Sigmoid colon (tissue), 7 donors: ENCODE results near the gene MYO1C. TPM values are rescaled to one million over a fixed set of nuclear protein-coding genes. Genes with fewer than 3 reads are reported as not detected.

Experiments
- DNase-seq: peaks from one replicate; pipeline ENCODE4 v3.0.0-alpha.2; 2019
- H3K27ac ChIP-seq, 4 donors: fragments of 200-600 bp; sonication (generic); one replicate each; pipeline ENCODE4 v1.5.1; 2016 to 2019; ENCODE audit warnings: mild to moderate bottlenecking in 1 of 4
- H3K27me3 ChIP-seq, 3 donors: fragments of 200-600 bp; sonication (generic); one replicate each; pipeline ENCODE4 v1.5.1; 2019; ENCODE audit warnings: mild to moderate bottlenecking in 1 of 3
- H3K36me3 ChIP-seq, 4 donors: fragments of 200-600 bp; sonication (generic); one replicate each; pipeline ENCODE4 v1.5.1; 2016 to 2019
- H3K4me1 ChIP-seq, 4 donors: fragments of 200-600 bp; sonication (generic); one replicate each; pipeline ENCODE4 v1.5.1; 2017 to 2019
- H3K4me3 ChIP-seq, 4 donors: fragments of 200-600 bp; sonication (generic); one replicate each; pipeline ENCODE4 v1.5.1; 2017 to 2019; ENCODE audit warnings: mild to moderate bottlenecking in 2 of 4, moderate library complexity in 1 of 4
- H3K9me3 ChIP-seq, 4 donors: fragments of 200-600 bp in 3 of 4; sonication (generic) in 3 of 4; one replicate each; pipeline versions ENCODE4 v1.5.1 to v1.6.1; 2013 to 2019
- EP300 ChIP-seq, 4 donors: sonication (generic); formaldehyde crosslinking; IDR thresholded peaks; one replicate each; pipeline ENCODE4 v1.6.1; 2017; ENCODE audit warnings: antibody characterized with exemption in 4 of 4
- POLR2A ChIP-seq, 2 donors: fragments of 450-650 bp; IDR thresholded peaks; one replicate each; pipeline ENCODE4 v1.6.1; 2016; ENCODE audit warnings: antibody characterized with exemption in 2 of 2, mild to moderate bottlenecking in 2 of 2, moderate library complexity in 2 of 2
- POLR2AphosphoS5 ChIP-seq, 4 donors: sonication (generic); formaldehyde crosslinking; IDR thresholded peaks; one replicate each; pipeline ENCODE4 v1.6.1; 2017; ENCODE audit warnings: antibody characterized with exemption in 4 of 4
- WGBS, 2 donors: extraction: QIAGEN DNeasy Blood & Tissue Kit; methylation state at CpG; one replicate each; pipeline ENCODE4 v1.1.7; 2013; 5-methylcytosine and 5-hydroxymethylcytosine counted together
- intact Hi-C: fragments of 100-400 bp; cut with DNase I; formaldehyde crosslinking; loops from one replicate; pipeline ENCODE4 v1.15.1; 2023
- polyA plus RNA-seq, 3 donors: library from polyadenylated mRNA; stranded (reverse); fragments of 200-250 nt; gene quantifications; one replicate each; pipeline ENCODE4 v1.2.3, GENCODE V29; 2013
- total RNA-seq, 4 donors: library from RNA; depleted of rRNA; stranded (reverse); fragments of >200 nt; gene quantifications; one replicate each; pipeline ENCODE4 v1.1.0, GENCODE V29; 2016
- TF ChIP-seq, protein P1 (sequence below), 4 experiments: fragments of 450-650 bp in 3 of 4; fragments of 200-600 bp in 1 of 4; IDR thresholded peaks; one replicate each; pipeline ENCODE4 v1.5.1; 2016 to 2019; ENCODE audit warnings: antibody characterized with exemption in 4 of 4, mild to moderate bottlenecking in 3 of 4, moderate library complexity in 2 of 4
- donor health status: healthy with polysubstance abuse.
- donor health status: Bipolar disorder and iron deficiency.
- donor health status: healthy.

MYO1C gene, protein sequence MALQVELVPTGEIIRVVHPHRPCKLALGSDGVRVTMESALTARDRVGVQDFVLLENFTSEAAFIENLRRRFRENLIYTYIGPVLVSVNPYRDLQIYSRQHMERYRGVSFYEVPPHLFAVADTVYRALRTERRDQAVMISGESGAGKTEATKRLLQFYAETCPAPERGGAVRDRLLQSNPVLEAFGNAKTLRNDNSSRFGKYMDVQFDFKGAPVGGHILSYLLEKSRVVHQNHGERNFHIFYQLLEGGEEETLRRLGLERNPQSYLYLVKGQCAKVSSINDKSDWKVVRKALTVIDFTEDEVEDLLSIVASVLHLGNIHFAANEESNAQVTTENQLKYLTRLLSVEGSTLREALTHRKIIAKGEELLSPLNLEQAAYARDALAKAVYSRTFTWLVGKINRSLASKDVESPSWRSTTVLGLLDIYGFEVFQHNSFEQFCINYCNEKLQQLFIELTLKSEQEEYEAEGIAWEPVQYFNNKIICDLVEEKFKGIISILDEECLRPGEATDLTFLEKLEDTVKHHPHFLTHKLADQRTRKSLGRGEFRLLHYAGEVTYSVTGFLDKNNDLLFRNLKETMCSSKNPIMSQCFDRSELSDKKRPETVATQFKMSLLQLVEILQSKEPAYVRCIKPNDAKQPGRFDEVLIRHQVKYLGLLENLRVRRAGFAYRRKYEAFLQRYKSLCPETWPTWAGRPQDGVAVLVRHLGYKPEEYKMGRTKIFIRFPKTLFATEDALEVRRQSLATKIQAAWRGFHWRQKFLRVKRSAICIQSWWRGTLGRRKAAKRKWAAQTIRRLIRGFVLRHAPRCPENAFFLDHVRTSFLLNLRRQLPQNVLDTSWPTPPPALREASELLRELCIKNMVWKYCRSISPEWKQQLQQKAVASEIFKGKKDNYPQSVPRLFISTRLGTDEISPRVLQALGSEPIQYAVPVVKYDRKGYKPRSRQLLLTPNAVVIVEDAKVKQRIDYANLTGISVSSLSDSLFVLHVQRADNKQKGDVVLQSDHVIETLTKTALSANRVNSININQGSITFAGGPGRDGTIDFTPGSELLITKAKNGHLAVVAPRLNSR
- total RNA-seq, result 100 to 1,000 TPM; 102 to 179 (median 117) TPM
- 100 to 1,000 TPM in 1 of 3 donors, 10 to 100 TPM in 2; 72.7 to 116 (median 86.2) TPM for polyA plus RNA-seq

DNA sequence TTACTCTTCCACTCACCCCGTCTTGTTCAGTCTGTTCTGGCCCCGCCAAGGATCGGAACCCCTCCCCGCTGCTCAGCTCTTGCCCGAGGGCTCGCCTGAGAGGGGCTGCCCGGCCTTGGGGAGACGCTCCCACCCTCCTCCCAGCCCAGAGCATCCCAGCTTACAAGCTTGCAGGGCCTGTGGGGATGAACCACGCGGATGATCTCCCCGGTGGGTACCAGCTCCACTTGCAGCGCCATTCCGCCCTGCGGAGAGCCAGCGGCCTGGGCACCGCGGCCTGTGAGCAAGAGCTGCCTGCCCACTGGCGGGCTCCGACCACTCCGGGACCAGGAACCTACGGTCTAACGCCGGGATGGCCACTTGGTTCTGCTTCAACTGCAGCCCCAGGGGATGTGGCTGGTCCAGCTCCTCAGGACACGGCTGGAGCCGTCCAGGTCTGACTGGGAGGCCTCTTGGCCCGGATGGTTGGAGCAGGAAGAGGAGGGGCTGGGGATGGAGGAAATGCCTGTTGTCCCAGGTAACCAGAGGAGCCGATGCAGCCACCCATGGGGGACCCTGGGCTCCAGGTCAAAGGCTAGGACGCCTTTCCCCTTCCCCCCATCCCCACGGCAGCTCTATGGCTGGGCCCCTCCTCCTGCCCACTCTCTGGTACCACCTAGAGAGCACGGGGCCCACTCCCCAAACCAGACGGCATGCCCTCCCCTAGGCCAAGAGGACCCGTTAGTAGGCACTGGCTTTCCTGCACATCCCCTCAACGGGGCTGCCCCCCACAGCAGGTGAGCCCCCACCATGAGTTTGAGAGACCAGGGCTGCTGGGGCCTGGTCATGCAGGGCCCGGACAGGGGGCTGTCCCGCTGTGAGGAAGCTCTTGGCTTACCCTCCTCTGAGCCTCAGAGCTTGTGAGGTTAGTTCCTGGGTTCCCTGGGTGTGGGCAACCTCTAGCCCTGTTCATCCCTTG is at the start of gene MYO1C:
MYO1C (minus strand) TSS at position 438 of the 958 bp plus-strand sequence; CDS start at position 239, 199 bp downstream.
- Histone ChIP-seq H3K9me3 (no peaks in the 10 kb centered on the region), H3K27me3 (no peaks in the 10 kb centered on the region), H3K27ac (peak within 1 kb of the TSS; percentile 90 to 100 (median 98)), H3K4me1 (peaks cover 0 to 87% (median 83%) of the 10 kb centered on the region in 4 donors), H3K36me3 (peaks cover 0 to 25% (median 2%) of the 10 kb centered on the region in 4 donors), H3K4me3 (peak within 1 kb of the TSS; percentile 27 to 85 (median 81))
- DNase-seq, result peak; percentile 79
- TF ChIP-seq POLR2AphosphoS5 (IDR thresholded peaks at IDR 0.05), result peak in 3 of 4 donors; percentile 35 to 53 (median 41)
- TF ChIP-seq POLR2A (IDR thresholded peaks at IDR 0.05), result no peak
- TF ChIP-seq, protein P1, sequence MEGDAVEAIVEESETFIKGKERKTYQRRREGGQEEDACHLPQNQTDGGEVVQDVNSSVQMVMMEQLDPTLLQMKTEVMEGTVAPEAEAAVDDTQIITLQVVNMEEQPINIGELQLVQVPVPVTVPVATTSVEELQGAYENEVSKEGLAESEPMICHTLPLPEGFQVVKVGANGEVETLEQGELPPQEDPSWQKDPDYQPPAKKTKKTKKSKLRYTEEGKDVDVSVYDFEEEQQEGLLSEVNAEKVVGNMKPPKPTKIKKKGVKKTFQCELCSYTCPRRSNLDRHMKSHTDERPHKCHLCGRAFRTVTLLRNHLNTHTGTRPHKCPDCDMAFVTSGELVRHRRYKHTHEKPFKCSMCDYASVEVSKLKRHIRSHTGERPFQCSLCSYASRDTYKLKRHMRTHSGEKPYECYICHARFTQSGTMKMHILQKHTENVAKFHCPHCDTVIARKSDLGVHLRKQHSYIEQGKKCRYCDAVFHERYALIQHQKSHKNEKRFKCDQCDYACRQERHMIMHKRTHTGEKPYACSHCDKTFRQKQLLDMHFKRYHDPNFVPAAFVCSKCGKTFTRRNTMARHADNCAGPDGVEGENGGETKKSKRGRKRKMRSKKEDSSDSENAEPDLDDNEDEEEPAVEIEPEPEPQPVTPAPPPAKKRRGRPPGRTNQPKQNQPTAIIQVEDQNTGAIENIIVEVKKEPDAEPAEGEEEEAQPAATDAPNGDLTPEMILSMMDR (IDR thresholded peaks at IDR 0.05), result no peak
- TF ChIP-seq EP300 (IDR thresholded peaks at IDR 0.05), result no peak
- intact Hi-C loops, result loop anchor here (2.0 to 5.0 kb wide), 2 partner anchors 24 to 125 kb away; partner anchors contain the start of gene INPP5K
- WGBS, 2 donors, result 61 to 73% methylated on average over 35 of the region's 35 CpGs

DNA sequence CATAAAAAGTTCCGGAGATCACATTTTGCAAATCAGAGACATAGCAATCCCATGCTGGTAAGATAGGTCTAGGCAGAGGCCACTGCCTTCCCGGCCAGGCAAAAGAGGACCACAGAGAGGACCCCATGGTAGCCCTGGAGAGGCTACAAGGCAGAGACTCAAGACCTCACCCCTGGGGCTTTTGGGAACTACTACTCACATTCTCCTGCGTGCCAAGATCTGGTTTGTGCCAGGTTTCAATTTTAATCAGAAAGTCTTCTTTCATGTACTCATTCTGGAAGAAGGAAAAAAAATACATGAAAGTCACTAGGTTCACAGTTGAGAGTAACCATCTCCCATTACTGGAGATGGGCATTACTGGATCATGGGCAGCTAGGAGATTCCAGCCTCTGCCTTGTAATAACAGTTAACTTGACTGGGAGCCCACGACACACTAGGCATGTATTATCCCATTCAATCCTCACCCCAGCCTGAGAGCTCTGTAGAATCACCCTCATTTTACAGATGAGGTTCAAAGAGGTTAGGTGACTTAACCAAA is 49.0 kb upstream of the MYO1C start:
- no peak overlapping the region for H3K4me3 ChIP-seq
- no peaks in the 10 kb centered on the region for H3K27me3 ChIP-seq
- TF ChIP-seq POLR2AphosphoS5 (IDR thresholded peaks at IDR 0.05), result no peak
- TF ChIP-seq, protein P1 (IDR thresholded peaks at IDR 0.05), result no peak
- no peak for TF ChIP-seq POLR2A (IDR thresholded peaks at IDR 0.05)
- no peak for TF ChIP-seq EP300 (IDR thresholded peaks at IDR 0.05)
- peaks cover 31 to 93% (median 48%) of the 10 kb centered on the region in 4 donors for H3K36me3 ChIP-seq
- DNase-seq, result no peak
- intact Hi-C loops, result no loop called here
- no peak overlapping the region for H3K27ac ChIP-seq
- no peaks in the 10 kb centered on the region for H3K9me3 ChIP-seq
- WGBS, 2 donors, result 91 to 93% methylated on average over 4 of the region's 4 CpGs
- H3K4me1 ChIP-seq, result no peaks in the 10 kb centered on the region

DNA sequence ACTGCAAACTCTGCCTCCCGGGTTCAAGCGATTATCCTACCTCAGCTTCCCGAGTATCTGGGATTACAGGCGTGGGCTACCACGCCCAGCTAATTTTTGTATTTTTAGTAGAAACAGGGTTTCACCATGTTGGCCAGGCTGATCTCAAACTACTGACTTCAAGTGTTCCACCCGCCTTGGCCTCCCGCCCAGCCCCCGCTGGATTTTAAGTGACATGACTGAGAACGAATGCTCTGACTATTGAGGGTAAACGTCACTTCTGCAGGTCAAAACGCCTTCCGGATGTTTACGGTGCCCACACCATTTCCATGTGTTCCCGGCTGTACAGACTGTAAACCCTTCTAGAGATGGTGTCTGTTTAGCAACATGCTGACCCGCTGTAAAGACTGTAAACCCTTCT is 47.3 kb upstream of the MYO1C start:
- Histone ChIP-seq H3K4me3 (no peak overlapping the region), H3K27me3 (no peaks in the 10 kb centered on the region), H3K36me3 (peaks cover 33 to 96% (median 45%) of the 10 kb centered on the region in 4 donors), H3K9me3 (no peaks in the 10 kb centered on the region), H3K27ac (no peak overlapping the region), H3K4me1 (peaks cover 0 to 11% (median 0%) of the 10 kb centered on the region in 4 donors)
- TF ChIP-seq, protein P1 (IDR thresholded peaks at IDR 0.05), result no peak
- TF ChIP-seq EP300 (IDR thresholded peaks at IDR 0.05) (no peak), POLR2A (IDR thresholded peaks at IDR 0.05) (no peak), POLR2AphosphoS5 (IDR thresholded peaks at IDR 0.05) (no peak)
- intact Hi-C loops, result no loop called here
- WGBS, 2 donors, result 91% methylated on average over 15 of the region's 15 CpGs
- no peak for DNase-seq
